ENCODE data around the gene HRH1.
"Not testable (repeated sequence)": the region's sequence is repeated elsewhere in the genome, so short reads cannot be mapped to it uniquely, and the experiment has no call there.

Gene HRH1

GRCh38 chr3:11170052-11170770 is 15.9 kb downstream of the HRH1 start:
- DNase-seq (ENCODE audit: low spot score): no peak

DNA sequence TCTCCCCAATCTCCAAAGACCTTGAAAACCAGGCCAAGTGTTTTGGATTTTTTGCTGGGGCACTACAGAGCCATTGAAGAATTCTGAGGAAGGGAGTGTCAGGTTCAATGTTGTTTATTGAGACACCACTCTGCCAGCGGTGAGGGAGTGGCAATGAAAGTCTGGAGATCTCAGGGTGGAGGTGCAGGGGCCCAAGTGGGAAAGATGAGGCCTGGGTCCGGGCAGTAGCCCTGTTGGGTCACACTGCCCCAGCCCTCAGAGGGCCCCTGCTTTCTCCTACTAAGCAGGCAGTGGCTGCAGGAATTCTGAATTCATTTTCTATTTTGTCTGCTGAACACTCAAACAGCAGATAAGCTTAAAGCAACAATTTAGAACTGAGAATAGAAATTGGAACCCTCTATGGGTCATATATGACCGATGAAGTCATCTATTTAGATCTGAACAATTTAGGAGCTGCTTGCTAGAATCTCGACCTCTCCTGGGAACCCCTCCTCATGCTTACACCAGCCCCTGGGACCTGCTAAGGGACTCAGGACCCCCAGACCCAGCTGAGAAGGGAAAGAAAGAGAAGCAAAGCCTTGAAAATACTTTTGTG is 17.9 kb downstream of the HRH1 start:
- DNase-seq (ENCODE audit: low spot score): no peak

GRCh38 chr3:11173828-11174465 is 19.7 kb downstream of the HRH1 start:
- no peak for DNase-seq (ENCODE audit: low spot score)

DNA sequence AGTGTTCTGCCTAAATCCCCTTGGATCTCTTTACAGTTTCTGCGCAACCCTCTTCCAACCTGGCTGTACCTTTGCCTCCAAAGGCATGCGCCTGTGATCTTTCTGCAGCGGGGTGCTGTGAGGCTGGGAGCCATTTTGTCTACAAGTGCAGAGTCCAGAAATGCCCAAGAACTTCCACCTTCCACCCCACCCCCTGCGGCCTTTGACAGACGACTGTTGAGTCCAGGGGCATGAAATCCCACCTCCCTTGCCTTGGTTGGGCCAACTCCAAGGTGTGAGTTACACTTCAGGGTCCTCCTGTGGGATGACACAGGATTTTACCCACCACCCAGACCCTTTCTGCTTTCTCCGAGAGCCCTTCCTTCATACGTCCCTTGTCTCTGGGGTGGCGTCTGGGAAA is 24.1 kb downstream of the HRH1 start:
- DNase-seq (ENCODE audit: low spot score): no peak

DNA sequence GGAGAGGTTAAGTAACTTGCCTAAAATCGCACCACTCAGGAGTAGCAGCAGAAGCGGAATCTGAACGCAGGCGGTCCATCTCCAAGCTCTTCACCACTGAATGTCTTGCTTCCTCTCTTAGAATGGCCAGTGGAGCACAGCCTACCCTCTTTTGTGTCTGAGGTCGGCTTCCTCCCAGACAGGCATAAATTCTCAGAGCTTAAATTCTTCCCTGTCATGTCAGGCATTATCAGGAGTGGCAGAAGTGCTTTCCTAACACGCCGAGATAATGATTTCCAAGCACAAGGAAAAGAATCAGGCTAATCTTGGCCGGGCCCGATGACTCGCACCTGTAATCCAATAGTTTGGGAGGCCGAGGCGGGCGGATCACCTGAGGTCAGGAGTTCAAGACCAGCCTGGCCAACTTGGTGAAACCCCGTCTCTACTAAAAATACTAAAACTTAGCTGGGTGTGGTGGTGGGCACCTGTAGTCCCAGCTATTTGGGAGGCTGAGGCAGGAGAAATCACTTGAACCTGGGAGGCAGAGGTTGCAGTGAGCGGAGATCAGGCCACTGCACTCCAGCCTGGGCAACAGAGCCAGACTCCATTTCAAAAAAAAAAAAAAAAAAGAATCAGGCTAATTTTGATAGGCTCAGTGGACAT is 30.2 kb downstream of the HRH1 start:
- not testable (repeated sequence) for DNase-seq (ENCODE audit: low spot score)

DNA sequence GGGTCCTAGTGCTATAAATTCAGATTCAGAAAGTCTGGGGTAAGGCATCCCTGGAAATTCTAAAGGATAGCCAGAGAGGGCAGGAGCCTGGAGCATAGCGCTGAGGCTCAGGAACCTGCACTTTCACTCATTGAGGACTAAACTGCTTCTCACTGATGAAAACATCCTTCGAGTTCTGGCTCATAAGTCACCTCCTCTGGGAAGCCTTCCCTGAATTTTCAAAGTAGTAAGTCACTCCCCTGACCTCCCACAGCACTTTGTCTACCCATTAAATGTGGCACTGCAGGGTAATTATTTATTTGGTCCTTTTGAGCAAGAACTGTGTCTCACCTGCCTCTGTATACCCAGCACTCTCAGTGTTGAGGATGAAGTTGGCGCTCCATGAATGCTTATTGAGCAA is 30.9 kb downstream of the HRH1 start:
- DNase-seq (ENCODE audit: low spot score): no peak

DNA sequence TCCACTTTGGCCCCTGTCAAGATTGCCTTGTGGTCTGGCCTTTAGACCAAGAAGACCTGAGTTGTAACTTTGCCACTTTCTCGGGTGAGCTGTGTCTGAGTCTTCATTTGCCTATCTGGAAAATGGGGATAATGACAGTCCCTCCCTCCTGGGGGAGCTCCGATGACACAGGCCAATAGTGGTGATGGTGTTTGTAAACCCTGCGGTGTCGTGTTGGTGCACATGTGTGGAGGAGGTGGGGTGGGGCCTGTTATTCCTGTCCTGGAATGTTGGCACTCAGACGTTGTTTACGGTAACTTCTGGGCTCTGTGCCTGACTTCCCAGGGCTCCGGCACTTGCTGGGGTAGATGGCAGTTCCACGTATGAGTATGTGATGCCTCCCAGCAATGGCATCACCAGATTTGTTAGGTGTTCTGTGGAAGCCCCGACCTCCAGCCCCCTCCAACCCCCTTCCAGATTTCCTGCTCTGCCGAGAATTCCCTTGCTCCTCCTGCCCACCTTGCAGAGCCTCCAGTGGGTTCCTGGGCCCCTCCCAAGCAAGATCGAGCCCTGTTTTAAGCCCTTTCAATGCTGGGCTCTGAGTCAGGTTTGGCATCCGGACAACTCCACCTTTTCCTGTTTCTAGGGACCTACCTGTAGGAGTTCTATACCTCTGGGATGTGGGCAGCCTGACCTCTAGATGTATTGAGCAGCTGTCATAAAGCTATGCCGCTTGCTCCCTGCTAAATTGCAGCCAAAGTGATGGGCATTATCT is 31.4 kb downstream of the HRH1 start:
- peak; percentile 87 for DNase-seq (ENCODE audit: low spot score)

GRCh38 chr3:11186318-11186692 is 32.0 kb downstream of the HRH1 start:
- DNase-seq (ENCODE audit: low spot score): no peak

GRCh38 chr3:11186771-11187191 is 32.5 kb downstream of the HRH1 start:
- DNase-seq (ENCODE audit: low spot score): no peak

GRCh38 chr3:11187681-11188080 is 33.4 kb downstream of the HRH1 start:
- DNase-seq (ENCODE audit: low spot score): no peak

- DNase-seq (ENCODE audit: low spot score): no peak
Observed at GRCh38 chr3:11188231-11188630, 33.9 kb downstream of the HRH1 start.

- DNase-seq (ENCODE audit: low spot score): no peak
Observed at GRCh38 chr3:11195201-11195600, 40.9 kb downstream of the HRH1 start.

- DNase-seq (ENCODE audit: low spot score): no peak
Observed at GRCh38 chr3:11195721-11196332, 41.5 kb downstream of the HRH1 start.

DNA sequence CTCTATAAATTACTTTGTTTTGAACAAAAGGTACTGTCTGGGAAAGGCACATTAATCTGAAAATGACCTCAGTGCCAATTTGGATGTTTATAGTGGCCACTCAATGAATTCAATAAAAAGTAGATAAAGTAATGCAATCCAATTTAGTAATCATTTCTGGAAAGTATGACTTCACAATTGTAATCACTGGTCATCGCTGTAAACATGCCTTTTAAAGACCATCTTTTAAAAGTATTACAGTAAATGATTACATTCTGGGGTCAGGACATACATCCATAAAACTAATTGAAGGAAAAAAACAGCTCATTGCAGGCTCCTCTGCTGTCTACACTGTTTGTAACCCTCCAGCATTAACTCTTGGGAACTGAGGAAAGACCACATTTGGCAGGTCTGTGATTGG is 43.2 kb downstream of the HRH1 start:
- DNase-seq (ENCODE audit: low spot score): no peak

- no peak for DNase-seq (ENCODE audit: low spot score)
Observed at GRCh38 chr3:11198070-11198469, 43.8 kb downstream of the HRH1 start.

DNA sequence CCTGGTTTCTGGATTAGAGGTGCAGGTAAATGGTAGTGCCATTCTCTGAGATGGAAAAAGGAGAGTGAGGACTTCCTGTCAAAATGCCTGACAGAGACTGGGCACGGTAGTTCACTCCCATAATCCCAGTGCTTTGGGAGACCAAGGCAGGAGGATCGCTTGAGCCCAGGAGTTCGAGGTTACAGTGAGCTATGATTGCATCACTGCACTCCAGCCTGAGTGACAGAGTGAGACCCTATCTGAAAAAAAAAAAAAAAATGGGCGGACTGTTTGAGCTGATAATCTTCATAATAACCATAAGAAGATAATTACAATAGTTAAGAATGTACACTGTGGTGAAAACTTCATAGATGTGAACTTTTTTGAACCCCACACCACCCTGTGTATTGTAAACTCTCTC is 44.2 kb downstream of the HRH1 start:
- no peak for DNase-seq (ENCODE audit: low spot score)

DNA sequence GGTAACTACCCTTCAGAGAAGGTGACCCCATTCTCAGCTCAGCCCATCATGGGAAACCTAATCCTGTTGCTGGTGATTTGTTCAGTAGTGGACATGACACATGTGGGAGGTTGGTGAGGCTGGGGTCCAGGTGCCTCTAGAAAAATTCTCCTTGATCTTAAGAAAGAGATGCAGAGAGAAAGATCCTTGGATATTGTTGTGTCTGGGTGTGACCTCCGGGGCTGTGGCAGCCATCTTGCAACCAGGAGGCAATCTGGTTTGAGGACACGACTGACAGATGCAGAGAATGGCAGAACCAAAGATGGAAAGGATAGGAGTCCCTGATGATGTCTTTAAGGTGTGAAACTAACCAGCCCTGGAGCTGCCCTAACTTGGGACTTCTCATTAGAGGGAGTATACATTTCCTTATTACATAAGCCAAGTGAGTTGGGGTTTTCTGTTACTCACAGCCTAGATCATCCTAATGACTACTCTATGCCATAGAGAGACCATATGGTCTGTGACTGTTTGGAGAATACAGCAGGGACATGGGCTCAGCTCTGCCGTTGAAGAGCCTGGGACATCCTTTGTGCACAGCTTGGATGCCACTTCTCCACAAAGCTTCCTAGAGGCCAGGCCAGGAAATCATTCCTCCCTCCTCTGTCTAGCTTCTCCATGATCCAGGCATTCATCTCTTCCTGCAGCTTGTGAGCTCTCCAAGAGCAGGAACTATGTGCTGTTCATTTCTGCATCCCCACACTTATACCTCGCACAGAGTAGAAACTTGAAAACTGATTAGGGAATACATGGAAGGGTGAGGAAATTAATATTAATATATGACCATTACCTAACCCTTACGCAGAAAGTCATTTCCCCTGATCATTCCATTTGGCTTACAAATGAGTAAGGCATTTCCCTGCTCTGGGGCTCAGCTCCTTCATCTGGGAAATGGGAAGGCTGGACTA is 45.9 kb downstream of the HRH1 start:
- DNase-seq (ENCODE audit: low spot score): no peak

DNA sequence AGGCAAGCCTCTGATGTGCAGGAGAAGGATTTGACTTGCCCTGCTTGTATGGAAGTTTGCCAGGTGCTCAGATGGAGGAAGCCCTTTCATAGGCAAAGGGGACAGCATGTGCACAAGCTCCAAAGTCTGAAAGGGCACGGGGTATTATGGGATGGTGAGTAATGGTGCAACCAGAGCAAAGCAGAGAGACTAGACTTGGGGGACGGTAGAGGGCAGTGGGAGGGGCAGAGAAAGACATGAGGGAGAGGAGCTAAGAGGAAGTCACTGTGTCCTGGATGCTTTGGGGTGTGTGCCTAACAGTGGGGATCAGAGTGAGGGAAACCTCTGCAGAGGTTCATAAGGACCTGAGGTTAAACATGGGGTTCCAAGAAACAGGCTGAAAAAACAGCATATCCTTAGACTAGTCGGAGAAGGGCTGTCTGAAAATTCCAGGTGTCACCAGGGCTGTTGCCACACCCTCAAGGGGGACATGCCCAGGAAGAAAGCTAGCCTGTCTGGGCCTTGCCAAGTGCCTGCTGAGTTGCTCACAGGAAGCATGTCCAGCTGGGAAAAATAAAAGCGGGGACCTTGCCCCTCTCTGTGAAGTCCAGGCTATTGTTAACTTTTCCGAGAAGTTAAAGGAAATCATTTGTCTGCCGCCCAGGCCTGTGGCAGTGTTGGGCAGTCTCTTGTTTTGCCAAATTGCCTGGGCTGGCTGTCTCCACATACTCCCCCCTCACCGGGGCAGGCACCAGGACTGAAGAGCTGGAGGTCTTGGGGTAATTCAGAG is 47.1 kb downstream of the HRH1 start:
- DNase-seq (ENCODE audit: low spot score): peak; percentile 71

DNA sequence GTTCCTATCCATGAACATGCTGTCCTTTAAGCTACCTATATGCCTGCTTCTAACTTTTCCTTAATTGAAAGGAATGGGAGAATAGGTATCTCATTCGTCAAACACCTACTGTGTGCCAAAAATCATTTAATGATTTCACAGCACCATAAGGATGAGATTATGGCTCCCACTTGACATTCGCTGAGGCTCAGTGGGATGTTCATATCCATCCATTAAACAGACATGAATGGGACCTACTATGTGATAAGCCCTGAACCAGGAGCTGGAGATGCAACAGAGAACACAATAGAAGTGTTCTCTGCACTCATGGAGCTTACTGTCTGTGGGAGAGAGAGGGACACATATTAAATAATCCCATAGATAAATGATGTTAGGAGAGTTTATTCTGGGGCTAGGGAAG is 49.7 kb downstream of the HRH1 start:
- no peak for DNase-seq (ENCODE audit: low spot score)
